ENCODE results near the gene PRR7.
"Not testable (repeated sequence)": the region's sequence is repeated elsewhere in the genome, so short reads cannot be mapped to it uniquely, and the experiment has no call there.

The PRR7 gene

GRCh38 chr5:177484902-177485549 is 38.4 kb downstream of the PRR7 start:
- in situ Hi-C loops (cut with MboI; ENCODE audit: low sequenced_read_pairs, unreplicated experiment) = no loop called here
- TF ChIP-seq, protein P1, sequence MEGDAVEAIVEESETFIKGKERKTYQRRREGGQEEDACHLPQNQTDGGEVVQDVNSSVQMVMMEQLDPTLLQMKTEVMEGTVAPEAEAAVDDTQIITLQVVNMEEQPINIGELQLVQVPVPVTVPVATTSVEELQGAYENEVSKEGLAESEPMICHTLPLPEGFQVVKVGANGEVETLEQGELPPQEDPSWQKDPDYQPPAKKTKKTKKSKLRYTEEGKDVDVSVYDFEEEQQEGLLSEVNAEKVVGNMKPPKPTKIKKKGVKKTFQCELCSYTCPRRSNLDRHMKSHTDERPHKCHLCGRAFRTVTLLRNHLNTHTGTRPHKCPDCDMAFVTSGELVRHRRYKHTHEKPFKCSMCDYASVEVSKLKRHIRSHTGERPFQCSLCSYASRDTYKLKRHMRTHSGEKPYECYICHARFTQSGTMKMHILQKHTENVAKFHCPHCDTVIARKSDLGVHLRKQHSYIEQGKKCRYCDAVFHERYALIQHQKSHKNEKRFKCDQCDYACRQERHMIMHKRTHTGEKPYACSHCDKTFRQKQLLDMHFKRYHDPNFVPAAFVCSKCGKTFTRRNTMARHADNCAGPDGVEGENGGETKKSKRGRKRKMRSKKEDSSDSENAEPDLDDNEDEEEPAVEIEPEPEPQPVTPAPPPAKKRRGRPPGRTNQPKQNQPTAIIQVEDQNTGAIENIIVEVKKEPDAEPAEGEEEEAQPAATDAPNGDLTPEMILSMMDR (IDR thresholded peaks at IDR 0.05; ENCODE audit: borderline replicate concordance, control extremely low read depth, extremely low read depth, insufficient read depth, missing control alignments) = no peak
- DNase-seq (ENCODE audit: low spot score) = no peak

- DNase-seq (ENCODE audit: low spot score); in situ Hi-C loops (cut with MboI; ENCODE audit: low sequenced_read_pairs, unreplicated experiment): not testable (repeated sequence)
Measured at GRCh38 chr5:177485753-177486152, 39.1 kb downstream of the PRR7 start.

- in situ Hi-C loops (cut with MboI; ENCODE audit: low sequenced_read_pairs, unreplicated experiment) = no loop called here
- TF ChIP-seq, protein P1 (IDR thresholded peaks at IDR 0.05; ENCODE audit: borderline replicate concordance, control extremely low read depth, extremely low read depth, insufficient read depth, missing control alignments) = no peak
- DNase-seq (ENCODE audit: low spot score) = no peak
Measured at GRCh38 chr5:177486256-177486655, 39.6 kb downstream of the PRR7 start.

GRCh38 chr5:177487144-177487543 is 40.5 kb downstream of the PRR7 start:
- TF ChIP-seq, protein P1 (IDR thresholded peaks at IDR 0.05; ENCODE audit: borderline replicate concordance, control extremely low read depth, extremely low read depth, insufficient read depth, missing control alignments) = no peak
- no peak for DNase-seq (ENCODE audit: low spot score)
- in situ Hi-C loops (cut with MboI; ENCODE audit: low sequenced_read_pairs, unreplicated experiment) = no loop called here

GRCh38 chr5:177487975-177488374 is 41.4 kb downstream of the PRR7 start:
- DNase-seq (ENCODE audit: low spot score) = no peak
- in situ Hi-C loops (cut with MboI; ENCODE audit: low sequenced_read_pairs, unreplicated experiment) = no loop called here
- TF ChIP-seq, protein P1 (IDR thresholded peaks at IDR 0.05; ENCODE audit: borderline replicate concordance, control extremely low read depth, extremely low read depth, insufficient read depth, missing control alignments) = peak; percentile 5

GRCh38 chr5:177489119-177489716 is 42.6 kb downstream of the PRR7 start:
- TF ChIP-seq, protein P1 (IDR thresholded peaks at IDR 0.05; ENCODE audit: borderline replicate concordance, control extremely low read depth, extremely low read depth, insufficient read depth, missing control alignments) = no peak
- in situ Hi-C loops (cut with MboI; ENCODE audit: low sequenced_read_pairs, unreplicated experiment) = no loop called here
- DNase-seq (ENCODE audit: low spot score) = no peak

- in situ Hi-C loops (cut with MboI; ENCODE audit: low sequenced_read_pairs, unreplicated experiment) = no loop called here
- DNase-seq (ENCODE audit: low spot score) = no peak
- TF ChIP-seq, protein P1 (IDR thresholded peaks at IDR 0.05; ENCODE audit: borderline replicate concordance, control extremely low read depth, extremely low read depth, insufficient read depth, missing control alignments) = no peak
Measured at GRCh38 chr5:177490311-177490991, 43.8 kb downstream of the PRR7 start.
